B cell (primary cell): ENCODE measurements around the gene CRELD2. TPM values are rescaled to one million over a fixed set of nuclear protein-coding genes. Genes with fewer than 3 reads are reported as not detected.
A peak's percentile ranks its signal among the peaks of the same experiment; 100 is the strongest.

Source experiments
- ATAC-seq: fragments of 200-7000 bp; cut with Tn5 transposase; one replicate; pipeline ENCODE4 v1.10.0; 2021; ENCODE audit warnings: low read depth, mild to moderate bottlenecking, moderate number of reproducible peaks, moderate library complexity
- CTCF ChIA-PET: fragments of 350-600 bp; sonication (Branson Sonifier 250); formaldehyde crosslinking; loops from one replicate; lab custom pipeline; 2021; ENCODE audit warnings: antibody characterized with exemption, inconsistent platforms; lab: Charles Lee
- POLR2A ChIA-PET: fragments of 350-600 bp; sonication (Branson Sonifier 250); formaldehyde crosslinking; loops from one replicate; lab custom pipeline; 2021; ENCODE audit warnings: antibody characterized with exemption; lab: Charles Lee
- DNase-seq: peaks from one replicate; pipeline ENCODE4 v3.0.0; 2013
- H2AFZ ChIP-seq: 2 replicates; pipeline ENCODE4 v1.6.1; 2012; ENCODE audit warnings: mild to moderate bottlenecking, low read depth, low read length; ENCODE audit not compliant: insufficient read depth, poor library complexity, severe bottlenecking
- H3K27ac ChIP-seq, 2 donors: 1 replicate in 1 of 2; 2 replicates in 1 of 2; pipeline ENCODE4 v1.5.1; 2012 to 2013; ENCODE audit warnings: low read length in 2 of 2, mild to moderate bottlenecking in 2 of 2, moderate library complexity in 1 of 2
- H3K27me3 ChIP-seq, 4 experiments: fragments of 200-600 bp in 1 of 4; sonication (generic) in 1 of 4; replicated peaks in 1 of 4; 1 replicate in 2 of 4; 2 replicates in 2 of 4; pipeline versions ENCODE4 v1.6.1 to v1.7.0; 2013 to 2016; ENCODE audit warnings: low read length in 3 of 4, mild to moderate bottlenecking in 2 of 4, mixed read lengths in 1 of 4, moderate library complexity in 1 of 4; ENCODE audit not compliant: insufficient read depth in 4 of 4, control insufficient read depth in 3 of 4; ENCODE audit errors: control extremely low read depth in 1 of 4
- H3K36me3 ChIP-seq, 2 experiments: replicated peaks in 1 of 2; 1 replicate in 1 of 2; 2 replicates in 1 of 2; pipeline versions ENCODE4 v1.6.1 to v1.7.1; 2013; ENCODE audit warnings: low read length in 1 of 2; ENCODE audit not compliant: insufficient read depth in 2 of 2, control insufficient read depth in 1 of 2; ENCODE audit errors: control extremely low read depth in 1 of 2, extremely low read depth in 1 of 2
- H3K4me1 ChIP-seq, 2 donors: fragments of 200-600 bp in 1 of 2; sonication (generic) in 1 of 2; 1 replicate in 1 of 2; 2 replicates in 1 of 2; pipeline versions ENCODE4 v1.5.1 to v1.6.1; 2013 to 2017; ENCODE audit warnings: low read length in 2 of 2; ENCODE audit not compliant: control insufficient read depth in 2 of 2, insufficient read depth in 2 of 2
- H3K4me2 ChIP-seq: replicated peaks from 2 replicates; pipeline ENCODE3; 2012; ENCODE audit warnings: mild to moderate bottlenecking, low read depth, low read length; ENCODE audit not compliant: poor library complexity, severe bottlenecking
- H3K4me3 ChIP-seq, 5 experiments: fragments of 200-600 bp in 1 of 5; sonication (generic) in 1 of 5; 1 replicate in 3 of 5; 2 replicates in 2 of 5; pipeline versions ENCODE4 v1.5.1 to v1.7.0; 2011 to 2016; ENCODE audit warnings: low read length in 4 of 5, mild to moderate bottlenecking in 4 of 5, low read depth in 2 of 5, control low read depth in 1 of 5, moderate library complexity in 1 of 5; ENCODE audit not compliant: insufficient read depth in 1 of 5; ENCODE audit errors: control extremely low read depth in 1 of 5, extremely low read depth in 1 of 5
- H3K79me2 ChIP-seq: fragments of 200-600 bp; sonication (generic); one replicate; pipeline ENCODE4 v1.6.0; 2016; ENCODE audit warnings: low read length; ENCODE audit not compliant: control insufficient read depth, insufficient read depth
- H3K9ac ChIP-seq: fragments of 200-600 bp; sonication (generic); 2 replicates; pipeline ENCODE4 v1.6.1; 2017; ENCODE audit warnings: mild to moderate bottlenecking, low read length, moderate library complexity
- H3K9me3 ChIP-seq, 3 donors: one replicate each; pipeline versions ENCODE4 v1.6.1 to v1.7.1; 2013; ENCODE audit warnings: low read length in 2 of 3; ENCODE audit not compliant: control insufficient read depth in 2 of 3, insufficient read depth in 1 of 3; ENCODE audit errors: control extremely low read depth in 1 of 3
- H4K20me1 ChIP-seq: 2 replicates; pipeline ENCODE4 v1.6.0; 2012; ENCODE audit warnings: mild to moderate bottlenecking, low read length; ENCODE audit not compliant: insufficient read depth, control insufficient read depth, poor library complexity, severe bottlenecking
- H3K27ac Mint-ChIP-seq: one replicate; pipeline ENCODE4 v1.8.0; 2021; ENCODE audit warnings: mixed read lengths
- H3K27me3 Mint-ChIP-seq: one replicate; pipeline ENCODE4 v1.8.0; 2021; ENCODE audit warnings: mixed read lengths
- H3K4me1 Mint-ChIP-seq: one replicate; pipeline ENCODE4 v1.8.0; 2021; ENCODE audit warnings: mixed read lengths
- H3K4me3 Mint-ChIP-seq: one replicate; pipeline ENCODE4 v1.8.0; 2021; ENCODE audit warnings: mixed read lengths
- H3K9me3 Mint-ChIP-seq: one replicate; pipeline ENCODE4 v1.8.0; 2022; ENCODE audit warnings: mixed read lengths; ENCODE audit not compliant: insufficient read depth
- EZH2 ChIP-seq: IDR thresholded peaks from 2 replicates; pipeline ENCODE4 v1.6.1; 2012; ENCODE audit warnings: borderline replicate concordance, low read depth, mild to moderate bottlenecking, moderate library complexity, low read length; ENCODE audit not compliant: insufficient read depth, poor library complexity, severe bottlenecking
- WGBS: methylation state at CpG from one replicate; pipeline ENCODE4 v1.1.5; 2013; ENCODE audit warnings: missing lambda C conversion rate; ENCODE audit not compliant: insufficient coverage; 5-methylcytosine and 5-hydroxymethylcytosine counted together
- intact Hi-C: fragments of 100-400 bp; cut with micrococcal nuclease; formaldehyde crosslinking; loops from one replicate; pipeline ENCODE4 v1.10.0; 2022
- polyA plus RNA-seq: library from polyadenylated mRNA; depleted of rRNA; stranded (reverse); fragments of >200 nt; gene quantifications from 2 replicates; pipeline ENCODE4 v1.2.3, GENCODE V29; 2012
- total RNA-seq, 2 donors: library from RNA; stranded (reverse); fragments of 120-200 nt in 1 of 2; gene quantifications; 1 replicate in 1 of 2; 2 replicates in 1 of 2; pipeline versions ENCODE4 v1.2.3 to v1.2.4, GENCODE V29; 2013 to 2022
- TF ChIP-seq, protein P1 (sequence below): fragments of 200-600 bp; IDR thresholded peaks from one replicate; pipeline ENCODE4 v1.8.0; 2022; ENCODE audit warnings: antibody characterized with exemption, mild to moderate bottlenecking

The CRELD2 gene
- total and polyA plus RNA-seq, 2 donors (not counting 1 experiment from before 2014, with no cell fraction given), result 35.9 to 41.9 TPM

DNA sequence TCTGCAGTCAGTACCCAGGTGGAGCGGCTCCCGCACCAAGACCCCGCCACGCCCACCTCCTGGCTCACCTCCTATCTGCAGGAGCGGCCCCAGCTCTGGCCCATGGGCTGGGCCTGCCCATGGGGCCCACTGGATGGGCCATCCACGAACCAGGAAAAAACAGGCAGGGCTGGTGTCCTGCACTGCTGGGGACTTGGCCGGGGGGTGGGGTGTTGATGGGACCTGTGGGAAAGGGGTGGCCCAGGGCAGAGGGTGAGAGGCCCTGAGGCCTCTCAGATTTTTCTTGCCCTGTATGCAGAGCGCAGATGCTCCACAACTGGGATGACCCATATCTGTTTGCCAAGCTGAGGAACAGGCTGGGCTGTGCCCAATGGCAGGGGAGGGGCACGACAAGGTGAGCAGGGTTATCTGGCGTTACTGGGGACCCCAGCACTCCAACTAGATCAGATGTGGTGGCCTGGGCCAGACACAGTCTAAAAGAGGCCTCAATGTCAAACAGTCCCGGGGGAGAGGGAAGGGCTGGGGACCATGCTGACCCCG lies 39.5 kb downstream of the CRELD2 start:
- ChIA-PET POLR2A (interaction anchor here (1.1 to 1.2 kb wide), 2 partner anchors 10 to 23 kb away, joined by 5 read pairs; no protein-coding TSS in a partner anchor), CTCF (interaction anchor here (0.9 to 5.9 kb wide), 3 partner anchors 21 to 73 kb away, joined by 3 to 60 read pairs (median 17); no protein-coding TSS in a partner anchor)
- Mint-ChIP-seq H3K9me3 (no peaks in the 10 kb centered on the region), H3K4me1 (peaks cover 16% of the 10 kb centered on the region), H3K27ac (peak overlapping the region; percentile 78), H3K27me3 (no peaks in the 10 kb centered on the region), H3K4me3 (peak overlapping the region; percentile 30)
- peaks cover 20% of the 10 kb centered on the region for H3K79me2 ChIP-seq
- H3K9me3 ChIP-seq, result no peaks in the 10 kb centered on the region
- H3K4me2 ChIP-seq, result no peak overlapping the region
- no peak overlapping the region for H3K27ac ChIP-seq
- peaks cover 18% of the 10 kb centered on the region for H4K20me1 ChIP-seq
- no peak overlapping the region for H3K9ac ChIP-seq
- no peaks in the 10 kb centered on the region for H3K27me3 ChIP-seq
- no peak overlapping the region for H2AFZ ChIP-seq
- H3K36me3 ChIP-seq, result peaks cover 0 to 9% of the 10 kb centered on the region in 2 experiments
- 95% methylated on average over 7 of the region's 12 CpGs for WGBS
- H3K4me3 ChIP-seq, result no peak overlapping the region
- DNase-seq (no peak), ATAC-seq (no peak)
- intact Hi-C loops, result no loop called here
- peaks cover 12 to 22% of the 10 kb centered on the region in 2 donors for H3K4me1 ChIP-seq
- TF ChIP-seq, protein P1, sequence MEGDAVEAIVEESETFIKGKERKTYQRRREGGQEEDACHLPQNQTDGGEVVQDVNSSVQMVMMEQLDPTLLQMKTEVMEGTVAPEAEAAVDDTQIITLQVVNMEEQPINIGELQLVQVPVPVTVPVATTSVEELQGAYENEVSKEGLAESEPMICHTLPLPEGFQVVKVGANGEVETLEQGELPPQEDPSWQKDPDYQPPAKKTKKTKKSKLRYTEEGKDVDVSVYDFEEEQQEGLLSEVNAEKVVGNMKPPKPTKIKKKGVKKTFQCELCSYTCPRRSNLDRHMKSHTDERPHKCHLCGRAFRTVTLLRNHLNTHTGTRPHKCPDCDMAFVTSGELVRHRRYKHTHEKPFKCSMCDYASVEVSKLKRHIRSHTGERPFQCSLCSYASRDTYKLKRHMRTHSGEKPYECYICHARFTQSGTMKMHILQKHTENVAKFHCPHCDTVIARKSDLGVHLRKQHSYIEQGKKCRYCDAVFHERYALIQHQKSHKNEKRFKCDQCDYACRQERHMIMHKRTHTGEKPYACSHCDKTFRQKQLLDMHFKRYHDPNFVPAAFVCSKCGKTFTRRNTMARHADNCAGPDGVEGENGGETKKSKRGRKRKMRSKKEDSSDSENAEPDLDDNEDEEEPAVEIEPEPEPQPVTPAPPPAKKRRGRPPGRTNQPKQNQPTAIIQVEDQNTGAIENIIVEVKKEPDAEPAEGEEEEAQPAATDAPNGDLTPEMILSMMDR, result no peak
- TF ChIP-seq EZH2, result no peak

DNA sequence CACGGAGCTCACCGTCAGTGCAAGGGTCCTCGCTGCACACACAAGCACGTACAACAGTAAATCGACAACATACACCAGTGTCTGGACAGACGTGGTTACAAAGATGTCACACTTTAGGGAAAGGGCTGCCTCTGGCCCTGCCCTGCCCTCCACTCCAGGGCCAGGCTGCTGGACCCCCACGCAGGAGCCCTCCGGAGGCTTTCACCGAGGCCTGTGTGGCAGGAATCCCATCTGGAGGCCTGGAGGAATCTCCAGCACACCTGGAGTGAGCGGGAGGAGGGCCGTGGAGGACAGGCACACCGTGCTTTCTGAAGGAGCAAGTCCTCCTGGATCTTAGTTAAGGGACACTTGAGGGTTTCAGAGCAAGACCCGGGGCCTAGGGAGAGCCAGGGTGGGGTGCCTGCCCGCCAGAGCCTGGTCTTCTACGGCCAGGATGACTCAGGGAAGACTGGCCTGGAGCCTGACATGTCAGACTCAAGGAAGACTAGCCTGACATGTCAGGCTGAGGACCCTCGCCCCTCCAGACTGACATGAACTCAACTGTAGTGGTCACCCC lies 40.0 kb downstream of the CRELD2 start:
- 98% methylated on average over 15 of the region's 16 CpGs for WGBS
- Histone ChIP-seq H3K27ac (no peak overlapping the region), H3K27me3 (no peaks in the 10 kb centered on the region), H3K4me3 (no peak overlapping the region), H3K4me1 (peaks cover 18 to 27% of the 10 kb centered on the region in 2 donors), H2AFZ (no peak overlapping the region), H3K4me2 (no peak overlapping the region), H3K36me3 (peaks cover 0 to 14% of the 10 kb centered on the region in 2 experiments), H3K9ac (no peak overlapping the region), H3K9me3 (no peaks in the 10 kb centered on the region), H3K79me2 (peaks cover 25% of the 10 kb centered on the region), H4K20me1 (peaks cover 24% of the 10 kb centered on the region)
- peak overlapping the region; percentile 78 for H3K27ac Mint-ChIP-seq
- ATAC-seq, result no peak
- DNase-seq, result no peak
- intact Hi-C loops, result no loop called here
- peak overlapping the region; percentile 87 for H3K4me3 Mint-ChIP-seq
- CTCF ChIA-PET, result interaction anchor here (3.9 to 5.9 kb wide), 2 partner anchors 22 to 28 kb away, joined by 17 to 60 read pairs; no protein-coding TSS in a partner anchor
- H3K27me3 Mint-ChIP-seq, result no peaks in the 10 kb centered on the region
- peaks cover 20% of the 10 kb centered on the region for H3K4me1 Mint-ChIP-seq
- POLR2A ChIA-PET, result interaction anchor here (1.1 to 4.9 kb wide), 4 partner anchors 10 to 23 kb away, joined by 5 to 94 read pairs (median 24); no protein-coding TSS in a partner anchor
- TF ChIP-seq, protein P1, result no peak
- TF ChIP-seq EZH2, result no peak
- H3K9me3 Mint-ChIP-seq, result no peaks in the 10 kb centered on the region
